GM19452 (cell line): Measurements from ENCODE around the gene UBALD2.

ENCODE experiments used
- ATAC-seq: cut with Tn5 transposase; IDR thresholded peaks from one replicate; pipeline ENCODE4 v1.9.1; 2021; ENCODE audit not compliant: unreplicated experiment

UBALD2 gene

GRCh38 chr17:76314392-76315227 is 49.5 kb downstream of the UBALD2 start:
- ATAC-seq, result no peak

GRCh38 chr17:76317535-76317934 is 52.4 kb downstream of the UBALD2 start:
- ATAC-seq, result no peak

- no peak for ATAC-seq
Observed at GRCh38 chr17:76318586-76318985, 53.4 kb downstream of the UBALD2 start.
